Activated naive CD4-positive, alpha-beta T cell treated with anti-CD3 and anti-CD28 coated beads for 36 hours (primary cell): Measurements from ENCODE around the gene TXNDC2. TPM values are rescaled to one million over a fixed set of nuclear protein-coding genes. Genes with fewer than 3 reads are reported as not detected.
A peak's percentile ranks its signal among the peaks of the same experiment; 100 is the strongest.
"Not testable (repeated sequence)": the region's sequence is repeated elsewhere in the genome, so short reads cannot be mapped to it uniquely, and the experiment has no call there.

Source experiments
- CTCF ChIA-PET: fragments of 350-600 bp; sonication (Branson Sonifier 250); formaldehyde crosslinking; loops from one replicate; lab custom pipeline; 2021; ENCODE audit warnings: antibody characterized with exemption; lab: Charles Lee
- DNase-seq: peaks from one replicate; pipeline ENCODE4 v3.0.0-alpha.2; 2020
- H3K27ac Mint-ChIP-seq: one replicate; pipeline ENCODE4 v1.8.0; 2021; ENCODE audit warnings: mild to moderate bottlenecking, mixed read lengths
- H3K27me3 Mint-ChIP-seq: one replicate; pipeline ENCODE4 v1.8.0; 2021; ENCODE audit warnings: low read depth, mixed read lengths
- H3K36me3 Mint-ChIP-seq: one replicate; pipeline ENCODE4 v1.8.0; 2021; ENCODE audit warnings: low read depth, mixed read lengths
- H3K4me1 Mint-ChIP-seq: one replicate; pipeline ENCODE4 v1.8.0; 2021; ENCODE audit warnings: low read depth, mixed read lengths
- H3K4me3 Mint-ChIP-seq: one replicate; pipeline ENCODE4 v1.8.0; 2021; ENCODE audit warnings: mild to moderate bottlenecking, moderate library complexity, mixed read lengths
- H3K9me3 Mint-ChIP-seq: one replicate; pipeline ENCODE4 v1.8.0; 2021; ENCODE audit warnings: mixed read lengths
- intact Hi-C: fragments of 100-400 bp; cut with micrococcal nuclease; formaldehyde crosslinking; loops from one replicate; pipeline ENCODE4 v1.15.1; 2023
- total RNA-seq, 2 experiments: library from RNA; stranded (reverse); gene quantifications; one replicate each; pipeline ENCODE4 v1.2.3, GENCODE V29; 2021

TXNDC2 gene
- total RNA-seq, 2 experiments from 2014 or later, result not detected

- intact Hi-C loops, result no loop called here
- H3K27ac Mint-ChIP-seq, result no peak overlapping the region
- peaks cover 13% of the 10 kb centered on the region for H3K27me3 Mint-ChIP-seq
- H3K9me3 Mint-ChIP-seq, result no peaks in the 10 kb centered on the region
- H3K4me1 Mint-ChIP-seq, result no peaks in the 10 kb centered on the region
- DNase-seq, result no peak
- H3K4me3 Mint-ChIP-seq, result no peak overlapping the region
- CTCF ChIA-PET, result no interaction called here
- no peaks in the 10 kb centered on the region for H3K36me3 Mint-ChIP-seq
These were observed 34.3 kb upstream of the TXNDC2 start for GRCh38 chr18:9851511-9851910.

GRCh38 chr18:9852266-9853081 is 33.3 kb upstream of the TXNDC2 start:
- no peaks in the 10 kb centered on the region for H3K4me1 Mint-ChIP-seq
- no peaks in the 10 kb centered on the region for H3K36me3 Mint-ChIP-seq
- no peak overlapping the region for H3K27ac Mint-ChIP-seq
- DNase-seq, result no peak
- CTCF ChIA-PET, result no interaction called here
- intact Hi-C loops, result no loop called here
- H3K4me3 Mint-ChIP-seq, result no peak overlapping the region
- peaks cover 13% of the 10 kb centered on the region for H3K27me3 Mint-ChIP-seq
- no peaks in the 10 kb centered on the region for H3K9me3 Mint-ChIP-seq

GRCh38 chr18:9854801-9855676 is 30.7 kb upstream of the TXNDC2 start:
- no peak overlapping the region for H3K27ac Mint-ChIP-seq
- CTCF ChIA-PET, result no interaction called here
- peaks cover 4% of the 10 kb centered on the region for H3K27me3 Mint-ChIP-seq
- H3K36me3 Mint-ChIP-seq, result no peaks in the 10 kb centered on the region
- H3K9me3 Mint-ChIP-seq, result no peaks in the 10 kb centered on the region
- intact Hi-C loops, result no loop called here
- no peak for DNase-seq
- H3K4me1 Mint-ChIP-seq, result no peaks in the 10 kb centered on the region
- no peak overlapping the region for H3K4me3 Mint-ChIP-seq

GRCh38 chr18:9855681-9856080 is 30.1 kb upstream of the TXNDC2 start:
- Mint-ChIP-seq H3K9me3 (no peaks in the 10 kb centered on the region), H3K4me3 (no peak overlapping the region), H3K27me3 (peaks cover 2% of the 10 kb centered on the region), H3K27ac (no peak overlapping the region), H3K4me1 (no peaks in the 10 kb centered on the region), H3K36me3 (no peaks in the 10 kb centered on the region)
- intact Hi-C loops, result no loop called here
- no peak for DNase-seq
- CTCF ChIA-PET, result no interaction called here

- Mint-ChIP-seq H3K27me3 (peaks cover 2% of the 10 kb centered on the region), H3K4me3 (no peak overlapping the region), H3K27ac (no peak overlapping the region), H3K4me1 (no peaks in the 10 kb centered on the region), H3K36me3 (no peaks in the 10 kb centered on the region), H3K9me3 (no peaks in the 10 kb centered on the region)
- intact Hi-C loops, result no loop called here
- DNase-seq, result no peak
- CTCF ChIA-PET, result no interaction called here
These were observed 29.7 kb upstream of the TXNDC2 start for GRCh38 chr18:9856092-9856491.

GRCh38 chr18:9857479-9857998 is 28.2 kb upstream of the TXNDC2 start:
- H3K27ac Mint-ChIP-seq, H3K36me3 Mint-ChIP-seq, H3K27me3 Mint-ChIP-seq, H3K4me1 Mint-ChIP-seq, DNase-seq, CTCF ChIA-PET, H3K4me3 Mint-ChIP-seq, intact Hi-C loops, H3K9me3 Mint-ChIP-seq: not testable (repeated sequence)

GRCh38 chr18:9858642-9859041 is 27.1 kb upstream of the TXNDC2 start:
- Mint-ChIP-seq H3K27ac (no peak overlapping the region), H3K4me1 (peaks cover 2% of the 10 kb centered on the region), H3K36me3 (no peaks in the 10 kb centered on the region), H3K4me3 (no peak overlapping the region), H3K9me3 (no peaks in the 10 kb centered on the region), H3K27me3 (peaks cover 2% of the 10 kb centered on the region)
- CTCF ChIA-PET, result no interaction called here
- intact Hi-C loops, result no loop called here
- no peak for DNase-seq

- Mint-ChIP-seq H3K27me3 (peaks cover 2% of the 10 kb centered on the region), H3K36me3 (no peaks in the 10 kb centered on the region), H3K4me3 (no peak overlapping the region), H3K4me1 (peaks cover 2% of the 10 kb centered on the region), H3K9me3 (no peaks in the 10 kb centered on the region), H3K27ac (no peak overlapping the region)
- DNase-seq, result no peak
- intact Hi-C loops, result no loop called here
- CTCF ChIA-PET, result no interaction called here
These were observed 26.5 kb upstream of the TXNDC2 start for GRCh38 chr18:9859232-9859631.

GRCh38 chr18:9860682-9861081 is 25.1 kb upstream of the TXNDC2 start:
- peaks cover 3% of the 10 kb centered on the region for H3K27me3 Mint-ChIP-seq
- peaks cover 6% of the 10 kb centered on the region for H3K9me3 Mint-ChIP-seq
- peaks cover 3% of the 10 kb centered on the region for H3K36me3 Mint-ChIP-seq
- H3K27ac Mint-ChIP-seq, result no peak overlapping the region
- no peak overlapping the region for H3K4me3 Mint-ChIP-seq
- peaks cover 2% of the 10 kb centered on the region for H3K4me1 Mint-ChIP-seq
- DNase-seq, result no peak
- intact Hi-C loops, result loop anchor here (10.0 kb wide), 1 partner anchor 46 kb away; no protein-coding TSS in a partner anchor
- CTCF ChIA-PET, result interaction anchor here (1.4 kb wide), 1 partner anchor 9 kb away, joined by 5 read pairs; no protein-coding TSS in a partner anchor

- DNase-seq, result no peak
- Mint-ChIP-seq H3K27ac (no peak overlapping the region), H3K36me3 (peaks cover 6% of the 10 kb centered on the region), H3K4me1 (peaks cover 2% of the 10 kb centered on the region), H3K9me3 (peaks cover 11% of the 10 kb centered on the region), H3K27me3 (peaks cover 7% of the 10 kb centered on the region), H3K4me3 (no peak overlapping the region)
- CTCF ChIA-PET, result interaction anchor here (1.4 kb wide), 1 partner anchor 8 kb away, joined by 5 read pairs; no protein-coding TSS in a partner anchor
- intact Hi-C loops, result loop anchor here (10.0 kb wide), 1 partner anchor 46 kb away; no protein-coding TSS in a partner anchor
These were observed 24.6 kb upstream of the TXNDC2 start for GRCh38 chr18:9861157-9861556.

- peaks cover 2% of the 10 kb centered on the region for H3K4me1 Mint-ChIP-seq
- CTCF ChIA-PET, result no interaction called here
- DNase-seq, result peak; percentile 13
- H3K27ac Mint-ChIP-seq, result no peak overlapping the region
- H3K27me3 Mint-ChIP-seq, result peaks cover 7% of the 10 kb centered on the region
- H3K9me3 Mint-ChIP-seq, result peaks cover 14% of the 10 kb centered on the region
- H3K36me3 Mint-ChIP-seq, result peaks cover 6% of the 10 kb centered on the region
- intact Hi-C loops, result loop anchor here (10.0 kb wide), 1 partner anchor 47 kb away; no protein-coding TSS in a partner anchor
- no peak overlapping the region for H3K4me3 Mint-ChIP-seq
These were observed 23.8 kb upstream of the TXNDC2 start for GRCh38 chr18:9861933-9862332.

- H3K4me3 Mint-ChIP-seq, result no peak overlapping the region
- intact Hi-C loops, result loop anchor here (10.0 kb wide), 1 partner anchor 48 kb away; no protein-coding TSS in a partner anchor
- CTCF ChIA-PET, result no interaction called here
- no peak overlapping the region for H3K27ac Mint-ChIP-seq
- peaks cover 6% of the 10 kb centered on the region for H3K36me3 Mint-ChIP-seq
- H3K27me3 Mint-ChIP-seq, result peaks cover 7% of the 10 kb centered on the region
- H3K4me1 Mint-ChIP-seq, result peaks cover 2% of the 10 kb centered on the region
- DNase-seq, result no peak
- H3K9me3 Mint-ChIP-seq, result peaks cover 15% of the 10 kb centered on the region
These were observed 23.1 kb upstream of the TXNDC2 start for GRCh38 chr18:9862686-9863085.
